HepG2 (cell line): ENCODE measurements around the gene C22orf15. TPM values are rescaled to one million over a fixed set of nuclear protein-coding genes. Genes with fewer than 3 reads are reported as not detected.

Experiments used
- GABPB1 ChIP-seq: IDR thresholded peaks from 2 replicates; pipeline ENCODE4 v1.6.1; 2016; ENCODE audit warnings: mild to moderate bottlenecking, missing genetic modification reagents, moderate library complexity, missing compliant biosample characterization
- HDAC1 ChIP-seq: sonication (generic); formaldehyde crosslinking; IDR thresholded peaks from 2 replicates; pipeline ENCODE4 v1.5.1; 2020; ENCODE audit warnings: mild to moderate bottlenecking, missing genetic modification reagents
- SETDB1 ChIP-seq: sonication (generic); formaldehyde crosslinking; IDR thresholded peaks from 2 replicates; pipeline ENCODE4 v1.5.1; 2020; ENCODE audit warnings: missing genetic modification reagents, mild to moderate bottlenecking, borderline replicate concordance
- SKI ChIP-seq: fragments of 450-650 bp; IDR thresholded peaks from one replicate; pipeline ENCODE4 v1.6.1; 2018; ENCODE audit warnings: mild to moderate bottlenecking; ENCODE audit not compliant: partially characterized antibody
- SMC3 ChIP-seq: IDR thresholded peaks from 2 replicates; pipeline ENCODE4 v1.6.1; 2011; ENCODE audit warnings: low read length, improper control_type of control experiment
- TCF12 ChIP-seq, 2 experiments: fragments of 450-650 bp in 1 of 2; sonication (generic) in 1 of 2; formaldehyde crosslinking in 1 of 2; IDR thresholded peaks; 2 replicates each; pipeline versions ENCODE4 v1.6.1 to v1.8.0; 2017 to 2022; ENCODE audit warnings: antibody characterized with exemption in 1 of 2, mild to moderate bottlenecking in 1 of 2, missing genetic modification reagents in 1 of 2, moderate library complexity in 1 of 2
- YY1 ChIP-seq: IDR thresholded peaks from 2 replicates; pipeline ENCODE4 v1.6.1; 2011; ENCODE audit warnings: low read length, low read depth, moderate library complexity, mild to moderate bottlenecking; ENCODE audit not compliant: insufficient read depth, insufficient replicate concordance
- ZFP82 ChIP-seq: sonication (generic); formaldehyde crosslinking; IDR thresholded peaks from 2 replicates; pipeline ENCODE4 v1.5.1; 2020; ENCODE audit warnings: mild to moderate bottlenecking, missing genetic modification reagents, borderline replicate concordance
- ZNF773 ChIP-seq: sonication (generic); formaldehyde crosslinking; IDR thresholded peaks from 2 replicates; pipeline ENCODE4 v1.4.0; 2020; ENCODE audit warnings: missing genetic modification reagents, borderline replicate concordance
- ZNF883 ChIP-seq: sonication (generic); formaldehyde crosslinking; IDR thresholded peaks from 2 replicates; pipeline ENCODE4 v1.5.1; 2020; ENCODE audit warnings: mild to moderate bottlenecking, missing genetic modification reagents; ENCODE audit errors: not compliant biosample characterization
- polyA plus RNA-seq, 8 experiments: library from polyadenylated mRNA; depleted of rRNA in 3 of 8; stranded (reverse) in 7 of 8; unstranded in 1 of 8; fragments of >200 nt; fragmentation: Illumina TruSeq in 4 of 8; extraction: Trizol in 4 of 8; gene quantifications; 2 replicates each; pipeline versions ENCODE4 v1.2.1 to v1.2.3, GENCODE V29; 2011 to 2016; ENCODE audit warnings: low read depth in 4 of 8, missing spikeins in 1 of 8, mixed read lengths in 1 of 8; ENCODE audit not compliant: insufficient read depth in 1 of 8
- total RNA-seq, 5 experiments: library from RNA; depleted of rRNA; stranded (reverse); fragments of >200 nt; fragmentation: Illumina TruSeq; extraction: Trizol; gene quantifications; 2 replicates each; pipeline ENCODE4 v1.2.3, GENCODE V29; 2016; ENCODE audit warnings: low read depth in 1 of 5
- TF ChIP-seq, protein P1 (sequence below): sonication (generic); formaldehyde crosslinking; IDR thresholded peaks from 2 replicates; pipeline ENCODE4 v1.5.0; 2020; ENCODE audit warnings: mild to moderate bottlenecking, missing genetic modification reagents
- TF ChIP-seq, protein P2 (sequence below): sonication (generic); formaldehyde crosslinking; IDR thresholded peaks from 2 replicates; pipeline ENCODE4 v1.4.0; 2020; ENCODE audit warnings: mild to moderate bottlenecking, low read depth, missing genetic modification reagents
- TF ChIP-seq, protein P3 (sequence below): sonication (generic); formaldehyde crosslinking; IDR thresholded peaks from 2 replicates; pipeline ENCODE4 v1.5.1; 2020; ENCODE audit warnings: mild to moderate bottlenecking, missing genetic modification reagents, borderline replicate concordance
- TF ChIP-seq, protein P4 (sequence below): sonication (generic); formaldehyde crosslinking; IDR thresholded peaks from 2 replicates; pipeline ENCODE4 v1.9.0; 2022; ENCODE audit warnings: missing genetic modification reagents, mild to moderate bottlenecking, borderline replicate concordance
- TF ChIP-seq, protein P5 (sequence below): sonication (generic); formaldehyde crosslinking; IDR thresholded peaks from 2 replicates; pipeline ENCODE4 v1.8.1; 2023; ENCODE audit warnings: mild to moderate bottlenecking, moderate library complexity, missing genetic modification reagents
- TF ChIP-seq, protein P6 (sequence below): sonication (generic); formaldehyde crosslinking; IDR thresholded peaks from 2 replicates; pipeline ENCODE4 v1.4.0; 2020; ENCODE audit warnings: mild to moderate bottlenecking, missing genetic modification reagents

Gene C22orf15
- total and polyA plus RNA-seq, 2 of the 13 experiments (the other 11 are each of a cell fraction or from before 2014, with no cell fraction given), result not detected

DNA sequence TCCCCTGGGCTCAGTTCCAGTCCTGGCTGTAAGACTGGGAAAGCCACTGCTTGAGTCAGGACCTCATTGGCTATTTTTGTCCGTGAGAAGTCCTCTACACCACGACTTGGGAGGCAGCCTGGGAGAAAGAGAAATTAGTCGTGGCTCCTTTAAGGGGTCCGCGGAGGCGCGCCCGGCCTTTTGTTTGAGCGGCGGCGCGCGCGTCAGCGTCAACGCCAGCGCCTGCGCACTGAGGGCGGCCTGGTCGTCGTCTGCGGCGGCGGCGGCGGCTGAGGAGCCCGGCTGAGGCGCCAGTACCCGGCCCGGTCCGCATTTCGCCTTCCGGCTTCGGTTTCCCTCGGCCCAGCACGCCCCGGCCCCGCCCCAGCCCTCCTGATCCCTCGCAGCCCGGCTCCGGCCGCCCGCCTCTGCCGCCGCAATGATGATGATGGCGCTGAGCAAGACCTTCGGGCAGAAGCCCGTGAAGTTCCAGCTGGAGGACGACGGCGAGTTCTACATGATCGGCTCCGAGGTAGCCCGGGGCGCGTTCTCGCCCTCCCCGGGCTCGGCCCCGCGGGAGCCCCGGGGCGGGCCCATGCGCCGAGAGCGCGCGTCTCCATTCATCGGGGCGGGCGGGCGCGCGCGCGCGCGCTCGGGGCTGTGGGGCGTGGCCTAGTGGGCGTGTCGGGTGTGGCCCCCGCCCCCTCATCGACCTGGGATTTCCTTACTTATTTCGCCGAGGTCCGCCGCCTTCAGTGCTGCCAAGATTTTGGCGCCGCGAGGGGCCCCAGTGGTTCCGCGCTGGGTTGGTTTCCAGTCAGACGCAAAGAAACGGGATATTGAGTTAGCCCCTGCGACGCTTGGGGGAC is 24.2 kb downstream of the C22orf15 start, which contains the start of gene SMARCB1 (continued):
- TF ChIP-seq ZFP82 (CRISPR knock-in tag), result peak; percentile 31; the same call in 1 of the 2 replicates
- TF ChIP-seq, protein P1, sequence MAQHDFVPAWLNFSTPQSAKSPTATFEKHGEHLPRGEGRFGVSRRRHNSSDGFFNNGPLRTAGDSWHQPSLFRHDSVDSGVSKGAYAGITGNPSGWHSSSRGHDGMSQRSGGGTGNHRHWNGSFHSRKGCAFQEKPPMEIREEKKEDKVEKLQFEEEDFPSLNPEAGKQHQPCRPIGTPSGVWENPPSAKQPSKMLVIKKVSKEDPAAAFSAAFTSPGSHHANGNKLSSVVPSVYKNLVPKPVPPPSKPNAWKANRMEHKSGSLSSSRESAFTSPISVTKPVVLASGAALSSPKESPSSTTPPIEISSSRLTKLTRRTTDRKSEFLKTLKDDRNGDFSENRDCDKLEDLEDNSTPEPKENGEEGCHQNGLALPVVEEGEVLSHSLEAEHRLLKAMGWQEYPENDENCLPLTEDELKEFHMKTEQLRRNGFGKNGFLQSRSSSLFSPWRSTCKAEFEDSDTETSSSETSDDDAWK (CRISPR knock-in tag), result no peak
- TF ChIP-seq, protein P2, sequence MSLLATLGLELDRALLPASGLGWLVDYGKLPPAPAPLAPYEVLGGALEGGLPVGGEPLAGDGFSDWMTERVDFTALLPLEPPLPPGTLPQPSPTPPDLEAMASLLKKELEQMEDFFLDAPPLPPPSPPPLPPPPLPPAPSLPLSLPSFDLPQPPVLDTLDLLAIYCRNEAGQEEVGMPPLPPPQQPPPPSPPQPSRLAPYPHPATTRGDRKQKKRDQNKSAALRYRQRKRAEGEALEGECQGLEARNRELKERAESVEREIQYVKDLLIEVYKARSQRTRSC (CRISPR knock-in tag), result peak; percentile 34; the same call in 1 of the 2 replicates
- TF ChIP-seq, protein P3, sequence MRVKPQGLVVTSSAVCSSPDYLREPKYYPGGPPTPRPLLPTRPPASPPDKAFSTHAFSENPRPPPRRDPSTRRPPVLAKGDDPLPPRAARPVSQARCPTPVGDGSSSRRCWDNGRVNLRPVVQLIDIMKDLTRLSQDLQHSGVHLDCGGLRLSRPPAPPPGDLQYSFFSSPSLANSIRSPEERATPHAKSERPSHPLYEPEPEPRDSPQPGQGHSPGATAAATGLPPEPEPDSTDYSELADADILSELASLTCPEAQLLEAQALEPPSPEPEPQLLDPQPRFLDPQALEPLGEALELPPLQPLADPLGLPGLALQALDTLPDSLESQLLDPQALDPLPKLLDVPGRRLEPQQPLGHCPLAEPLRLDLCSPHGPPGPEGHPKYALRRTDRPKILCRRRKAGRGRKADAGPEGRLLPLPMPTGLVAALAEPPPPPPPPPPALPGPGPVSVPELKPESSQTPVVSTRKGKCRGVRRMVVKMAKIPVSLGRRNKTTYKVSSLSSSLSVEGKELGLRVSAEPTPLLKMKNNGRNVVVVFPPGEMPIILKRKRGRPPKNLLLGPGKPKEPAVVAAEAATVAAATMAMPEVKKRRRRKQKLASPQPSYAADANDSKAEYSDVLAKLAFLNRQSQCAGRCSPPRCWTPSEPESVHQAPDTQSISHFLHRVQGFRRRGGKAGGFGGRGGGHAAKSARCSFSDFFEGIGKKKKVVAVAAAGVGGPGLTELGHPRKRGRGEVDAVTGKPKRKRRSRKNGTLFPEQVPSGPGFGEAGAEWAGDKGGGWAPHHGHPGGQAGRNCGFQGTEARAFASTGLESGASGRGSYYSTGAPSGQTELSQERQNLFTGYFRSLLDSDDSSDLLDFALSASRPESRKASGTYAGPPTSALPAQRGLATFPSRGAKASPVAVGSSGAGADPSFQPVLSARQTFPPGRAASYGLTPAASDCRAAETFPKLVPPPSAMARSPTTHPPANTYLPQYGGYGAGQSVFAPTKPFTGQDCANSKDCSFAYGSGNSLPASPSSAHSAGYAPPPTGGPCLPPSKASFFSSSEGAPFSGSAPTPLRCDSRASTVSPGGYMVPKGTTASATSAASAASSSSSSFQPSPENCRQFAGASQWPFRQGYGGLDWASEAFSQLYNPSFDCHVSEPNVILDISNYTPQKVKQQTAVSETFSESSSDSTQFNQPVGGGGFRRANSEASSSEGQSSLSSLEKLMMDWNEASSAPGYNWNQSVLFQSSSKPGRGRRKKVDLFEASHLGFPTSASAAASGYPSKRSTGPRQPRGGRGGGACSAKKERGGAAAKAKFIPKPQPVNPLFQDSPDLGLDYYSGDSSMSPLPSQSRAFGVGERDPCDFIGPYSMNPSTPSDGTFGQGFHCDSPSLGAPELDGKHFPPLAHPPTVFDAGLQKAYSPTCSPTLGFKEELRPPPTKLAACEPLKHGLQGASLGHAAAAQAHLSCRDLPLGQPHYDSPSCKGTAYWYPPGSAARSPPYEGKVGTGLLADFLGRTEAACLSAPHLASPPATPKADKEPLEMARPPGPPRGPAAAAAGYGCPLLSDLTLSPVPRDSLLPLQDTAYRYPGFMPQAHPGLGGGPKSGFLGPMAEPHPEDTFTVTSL (CRISPR knock-in tag), result no peak; the same call in 1 of the 2 replicates
- TF ChIP-seq, protein P4, sequence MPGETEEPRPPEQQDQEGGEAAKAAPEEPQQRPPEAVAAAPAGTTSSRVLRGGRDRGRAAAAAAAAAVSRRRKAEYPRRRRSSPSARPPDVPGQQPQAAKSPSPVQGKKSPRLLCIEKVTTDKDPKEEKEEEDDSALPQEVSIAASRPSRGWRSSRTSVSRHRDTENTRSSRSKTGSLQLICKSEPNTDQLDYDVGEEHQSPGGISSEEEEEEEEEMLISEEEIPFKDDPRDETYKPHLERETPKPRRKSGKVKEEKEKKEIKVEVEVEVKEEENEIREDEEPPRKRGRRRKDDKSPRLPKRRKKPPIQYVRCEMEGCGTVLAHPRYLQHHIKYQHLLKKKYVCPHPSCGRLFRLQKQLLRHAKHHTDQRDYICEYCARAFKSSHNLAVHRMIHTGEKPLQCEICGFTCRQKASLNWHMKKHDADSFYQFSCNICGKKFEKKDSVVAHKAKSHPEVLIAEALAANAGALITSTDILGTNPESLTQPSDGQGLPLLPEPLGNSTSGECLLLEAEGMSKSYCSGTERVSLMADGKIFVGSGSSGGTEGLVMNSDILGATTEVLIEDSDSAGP (CRISPR knock-in tag), result peak; percentile 100
- no peak for TF ChIP-seq SETDB1 (CRISPR knock-in tag)
- TF ChIP-seq HDAC1 (CRISPR knock-in tag), result peak; percentile 39
- no peak for TF ChIP-seq SMC3
- TF ChIP-seq, protein P5, sequence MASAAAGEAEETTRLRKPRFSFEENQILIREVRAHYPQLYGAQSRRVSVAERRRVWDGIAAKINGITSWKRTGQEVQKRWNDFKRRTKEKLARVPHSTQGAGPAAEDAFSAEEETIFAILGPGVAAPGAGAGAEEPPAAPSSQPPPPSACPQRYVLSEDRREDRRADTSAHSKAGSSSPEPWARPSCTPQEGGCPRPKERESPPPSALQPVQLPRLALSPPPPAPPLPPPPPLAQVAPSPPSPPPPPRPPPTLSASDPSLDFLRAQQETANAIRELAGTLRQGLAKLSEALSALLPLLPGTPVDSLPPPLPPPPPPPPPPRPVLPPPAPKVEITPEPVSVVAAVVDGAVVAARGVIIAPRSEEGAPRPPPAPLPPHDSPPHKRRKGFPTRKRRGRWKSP (CRISPR knock-in tag), result peak; percentile 54
- peak; percentile 69; the same call in 1 of the 2 replicates for TF ChIP-seq ZNF773 (CRISPR knock-in tag)
- peak; percentile 40 for TF ChIP-seq ZNF883
- peak; percentile 68 for TF ChIP-seq YY1
- TF ChIP-seq, protein P6, sequence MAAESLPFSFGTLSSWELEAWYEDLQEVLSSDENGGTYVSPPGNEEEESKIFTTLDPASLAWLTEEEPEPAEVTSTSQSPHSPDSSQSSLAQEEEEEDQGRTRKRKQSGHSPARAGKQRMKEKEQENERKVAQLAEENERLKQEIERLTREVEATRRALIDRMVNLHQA (CRISPR knock-in tag), result no peak
- TF ChIP-seq TCF12 (IDR thresholded peaks at IDR 0.05), result no peak
- peak; percentile 69; the same call in 1 of the 2 replicates for TF ChIP-seq TCF12 (CRISPR knock-in tag; IDR thresholded peaks at IDR 0.05)
- TF ChIP-seq GABPB1 (CRISPR knock-in tag), result peak; percentile 58; the same call in 1 of the 2 replicates
- peak; percentile 15 for TF ChIP-seq SKI
